HG03439 (cell line): ENCODE results near the gene COX6A2.

Experiments used
- ATAC-seq: cut with Tn5 transposase; IDR thresholded peaks from one replicate; pipeline ENCODE4 v1.9.1; 2021; ENCODE audit warnings: mild to moderate bottlenecking, moderate library complexity; ENCODE audit not compliant: unreplicated experiment

Gene COX6A2

GRCh38 chr16:31428279-31428597, at the start of gene COX6A2:
Gene COX6A2 (minus strand): TSS chr16:31428360. CDS start chr16:31428325, 35 bp downstream.
- no peak for ATAC-seq

GRCh38 chr16:31477220-31478216, 49.4 kb upstream of the COX6A2 start:
- ATAC-seq: no peak

DNA sequence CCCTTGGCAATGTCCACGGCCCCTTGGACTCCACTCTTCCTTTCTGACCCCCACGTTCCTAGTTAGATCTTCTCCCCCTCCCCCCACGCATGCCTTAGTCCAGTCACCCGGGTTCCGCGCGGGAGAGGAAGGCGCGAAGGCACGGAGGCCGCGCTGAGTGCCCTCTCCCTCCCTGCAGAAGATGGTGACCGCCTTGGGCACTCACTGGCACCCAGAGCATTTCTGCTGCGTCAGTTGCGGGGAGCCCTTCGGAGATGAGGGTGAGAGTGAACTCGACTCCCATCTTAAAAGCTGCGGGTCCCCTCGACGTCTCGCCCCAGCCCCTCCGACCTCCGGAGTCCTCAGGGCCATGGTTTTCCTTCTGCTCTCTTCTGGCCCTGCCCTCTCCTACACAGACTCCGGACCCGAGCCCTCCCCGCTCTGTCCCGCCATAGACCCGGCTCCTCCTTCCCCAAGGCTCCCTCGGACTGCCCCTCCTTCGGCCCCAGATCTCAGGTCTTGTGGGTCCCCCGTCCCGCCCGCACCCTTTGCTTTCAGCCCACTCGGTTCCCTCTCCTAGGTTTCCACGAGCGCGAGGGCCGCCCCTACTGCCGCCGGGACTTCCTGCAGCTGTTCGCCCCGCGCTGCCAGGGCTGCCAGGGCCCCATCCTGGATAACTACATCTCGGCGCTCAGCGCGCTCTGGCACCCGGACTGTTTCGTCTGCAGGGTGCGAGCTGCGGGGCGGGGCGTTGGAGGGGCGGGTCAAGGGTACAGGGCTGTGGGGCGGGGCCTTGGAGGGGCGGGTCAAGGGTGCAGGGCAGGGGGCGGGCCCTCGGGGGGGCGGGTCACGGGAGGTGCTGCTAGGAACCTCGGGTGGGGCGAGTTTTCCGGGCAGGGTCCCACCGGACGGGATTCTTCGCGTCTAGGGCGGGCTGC, 48.4 kb upstream of the COX6A2 start:
- no peak for ATAC-seq

DNA sequence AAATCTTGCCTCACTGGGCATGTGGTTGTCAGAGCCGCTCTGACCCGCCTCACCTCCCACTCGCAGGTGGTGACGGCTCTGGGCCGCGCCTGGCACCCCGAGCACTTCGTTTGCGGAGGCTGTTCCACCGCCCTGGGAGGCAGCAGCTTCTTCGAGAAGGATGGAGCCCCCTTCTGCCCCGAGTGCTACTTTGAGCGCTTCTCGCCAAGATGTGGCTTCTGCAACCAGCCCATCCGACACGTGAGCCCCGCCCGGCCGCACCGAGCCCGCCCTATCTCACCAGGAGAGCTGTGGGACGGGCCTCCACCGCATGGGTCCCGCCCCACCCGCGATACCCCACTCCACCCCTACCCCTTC, 47.8 kb upstream of the COX6A2 start:
- no peak for ATAC-seq

- ATAC-seq: no peak
Observed at GRCh38 chr16:31474773-31475738, 46.9 kb upstream of the COX6A2 start.

DNA sequence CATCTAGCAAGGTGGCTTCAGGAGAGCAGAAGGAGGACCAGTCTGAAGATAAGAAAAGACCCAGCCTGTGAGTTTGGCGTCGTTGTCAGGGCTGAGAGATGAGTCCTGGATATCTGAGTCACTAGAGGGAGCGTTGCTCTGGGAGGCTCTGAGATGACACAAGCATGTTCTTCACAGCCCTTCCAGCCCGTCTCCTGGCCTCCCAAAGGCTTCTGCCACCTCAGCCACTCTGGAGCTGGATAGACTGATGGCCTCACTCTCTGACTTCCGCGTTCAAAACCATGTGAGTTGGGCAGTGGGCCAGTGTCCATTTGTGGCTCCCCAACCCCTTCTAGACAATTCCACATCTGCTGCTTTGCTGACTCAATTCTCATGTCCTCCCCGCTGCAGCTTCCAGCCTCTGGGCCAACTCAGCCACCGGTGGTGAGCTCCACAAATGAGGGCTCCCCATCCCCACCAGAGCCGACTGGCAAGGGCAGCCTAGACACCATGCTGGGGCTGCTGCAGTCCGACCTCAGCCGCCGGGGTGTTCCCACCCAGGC, 46.1 kb upstream of the COX6A2 start:
- ATAC-seq: no peak

DNA sequence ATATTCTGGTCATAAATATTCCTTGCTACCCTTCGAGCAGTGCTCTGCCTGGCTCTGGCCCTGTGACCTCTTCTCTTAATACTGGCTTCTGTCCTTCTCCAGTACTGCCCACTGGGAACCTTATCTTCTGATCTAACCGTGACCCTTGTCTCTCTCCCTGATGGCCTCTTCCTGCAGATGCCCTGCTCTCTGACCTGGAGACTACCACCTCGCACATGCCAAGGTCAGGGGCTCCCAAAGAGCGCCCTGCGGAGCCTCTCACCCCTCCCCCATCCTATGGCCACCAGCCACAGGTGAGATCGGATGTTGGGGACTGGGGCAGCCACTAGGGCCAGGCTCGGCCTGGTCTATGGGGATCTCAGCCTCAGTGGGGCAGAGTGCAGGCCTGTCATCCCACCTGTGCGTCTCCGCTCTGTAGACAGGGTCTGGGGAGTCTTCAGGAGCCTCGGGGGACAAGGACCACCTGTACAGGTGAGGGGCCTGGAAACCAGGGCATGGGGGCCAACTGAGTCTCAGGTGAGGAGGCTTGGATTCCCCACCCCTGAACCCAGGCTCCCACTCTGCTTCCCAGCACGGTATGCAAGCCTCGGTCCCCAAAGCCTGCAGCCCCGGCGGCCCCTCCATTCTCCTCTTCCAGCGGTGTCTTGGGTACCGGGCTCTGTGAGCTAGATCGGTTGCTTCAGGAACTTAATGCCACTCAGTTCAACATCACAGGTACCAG, 45.3 kb upstream of the COX6A2 start:
- ATAC-seq: no peak

GRCh38 chr16:31472709-31473203, 44.6 kb upstream of the COX6A2 start:
- no peak for ATAC-seq

DNA sequence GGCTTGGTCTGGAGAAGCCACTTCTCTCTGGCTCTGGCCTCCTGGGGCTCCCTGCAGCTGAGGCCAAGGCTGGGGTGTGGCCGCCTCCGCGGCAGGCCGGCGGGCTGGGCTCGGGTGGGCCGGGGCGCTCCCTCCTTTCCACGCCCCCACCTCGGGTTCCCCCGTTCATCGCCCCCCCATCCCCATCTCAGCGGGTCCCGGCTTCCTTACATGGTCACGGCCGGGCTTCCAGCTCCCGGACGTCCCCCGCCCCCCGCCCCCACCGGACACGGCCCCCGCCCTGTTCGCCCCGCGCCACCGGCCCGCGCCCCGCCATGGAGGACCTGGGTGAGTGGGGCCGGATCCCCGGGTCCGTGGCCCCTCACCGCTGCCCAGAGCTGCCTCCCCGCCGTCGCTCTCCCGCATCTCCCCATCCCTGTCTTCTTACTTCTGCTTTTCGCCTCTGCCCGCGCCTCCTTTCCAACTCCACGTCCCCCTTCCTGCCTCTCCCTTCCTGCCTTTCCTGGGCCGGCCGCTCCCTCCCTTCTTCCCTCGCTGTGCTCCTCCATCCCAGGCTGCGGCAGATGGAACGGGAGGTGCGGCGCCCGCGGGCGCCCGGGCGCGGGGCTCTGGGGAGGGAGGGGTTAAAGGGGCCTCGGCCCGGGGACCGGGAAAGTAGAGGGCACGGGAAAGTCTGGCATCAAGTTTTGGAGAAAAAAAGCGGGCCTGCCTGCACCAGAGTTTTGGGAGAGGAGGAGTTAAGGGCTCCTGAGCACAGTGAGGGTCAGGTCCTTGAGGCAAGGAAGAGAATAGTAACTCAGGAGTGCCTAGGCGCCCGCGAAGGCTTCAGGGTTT, 43.9 kb upstream of the COX6A2 start, which contains the start of gene TGFB1I1:
Gene TGFB1I1, plus strand, starts transcription at position 278 of the 834 bp plus-strand sequence. Its CDS starts 37 bp downstream, at position 315.
- no peak for ATAC-seq

- no peak for ATAC-seq
Observed at GRCh38 chr16:31471241-31471874, 43.2 kb upstream of the COX6A2 start.

- ATAC-seq: no peak
Observed at GRCh38 chr16:31470615-31471014, 42.5 kb upstream of the COX6A2 start.

GRCh38 chr16:31467858-31468257, 39.7 kb upstream of the COX6A2 start:
- no peak for ATAC-seq

GRCh38 chr16:31467151-31467773, 39.1 kb upstream of the COX6A2 start:
- ATAC-seq: no peak

GRCh38 chr16:31466381-31466841, 38.3 kb upstream of the COX6A2 start:
- no peak for ATAC-seq

GRCh38 chr16:31465788-31466370, 37.7 kb upstream of the COX6A2 start:
- no peak for ATAC-seq

- no peak for ATAC-seq
Observed at GRCh38 chr16:31464781-31465260, 36.7 kb upstream of the COX6A2 start.

- ATAC-seq: no peak
Observed at GRCh38 chr16:31464348-31464769, 36.2 kb upstream of the COX6A2 start.
